Right ventricle myocardium inferior (tissue), 1 donor: ENCODE results near the gene SPAAR. TPM values are rescaled to one million over a fixed set of nuclear protein-coding genes. Genes with fewer than 3 reads are reported as not detected.

Experiments used
- total RNA-seq: library from RNA; stranded (reverse); fragmentation: NEBNext Ultra II Directional; extraction: Animal tissue kit (Norgen Biotek cat#: 25700); gene quantifications from one replicate; pipeline ENCODE4 v1.2.1, GENCODE V29; 2021
- donor health status: DM: no; HTN: yes; CAD: no; lungs with severe emphysema.

Gene SPAAR
- total RNA-seq, 1 donor from 2014 or later, result 9.6 TPM

Other genes starting within 250 kb of the SPAAR start
- 0.22 TPM for gene ARHGEF39, start 244.3 kb upstream of the SPAAR start, total RNA-seq
- gene CA9, start 235.6 kb upstream of the SPAAR start, total RNA-seq, result 0.30 TPM
- 1,163 TPM for gene TPM2, start 219.6 kb upstream of the SPAAR start, total RNA-seq
- 255 TPM for gene TLN1, start 177.3 kb upstream of the SPAAR start, total RNA-seq
- gene CREB3, start 176.8 kb upstream of the SPAAR start, total RNA-seq, result 23.5 TPM
- 80.2 TPM for gene GBA2, start 160.3 kb upstream of the SPAAR start, total RNA-seq
- gene RGP1, start 160.2 kb upstream of the SPAAR start, total RNA-seq, result 29.0 TPM
- gene MSMP, start 155.2 kb upstream of the SPAAR start, total RNA-seq, result not detected
- gene NPR2, start 117.9 kb upstream of the SPAAR start, total RNA-seq, result 25.2 TPM
- 2.1 TPM for gene SPAG8, start 97.2 kb upstream of the SPAAR start, total RNA-seq
- gene HINT2, start 94.4 kb upstream of the SPAAR start, total RNA-seq, result 72.7 TPM
- gene FAM221B, start 80.8 kb upstream of the SPAAR start, total RNA-seq, result not detected
- 13.8 TPM for gene TMEM8B, start 80.3 kb upstream of the SPAAR start, total RNA-seq
- gene OR13J1, start 39.1 kb upstream of the SPAAR start, total RNA-seq, result not detected
- 8.1 TPM for gene HRCT1, start 3.3 kb upstream of the SPAAR start, total RNA-seq
- gene OR2S2, start 48.7 kb downstream of the SPAAR start, total RNA-seq, result not detected
- 5.5 TPM for gene RECK, start 127.4 kb downstream of the SPAAR start, total RNA-seq
- 8.9 TPM for gene GLIPR2, start 227.2 kb downstream of the SPAAR start, total RNA-seq